Colonic mucosa (tissue), 4 donors: ENCODE results near the gene PGF. TPM values are rescaled to one million over a fixed set of nuclear protein-coding genes. Genes with fewer than 3 reads are reported as not detected.
"Not testable (repeated sequence)": the region's sequence is repeated elsewhere in the genome, so short reads cannot be mapped to it uniquely, and the experiment has no call there.

Source experiments
- DNase-seq: peaks from one replicate; pipeline ENCODE4 v3.0.0-alpha.2; 2020
- H3K27ac ChIP-seq: fragments of 200-600 bp; one replicate; pipeline ENCODE4 v1.8.0; 2021
- H3K27me3 ChIP-seq: fragments of 200-600 bp; one replicate; pipeline ENCODE4 v1.8.0; 2021
- H3K36me3 ChIP-seq: fragments of 200-600 bp; one replicate; pipeline ENCODE4 v1.8.0; 2021
- H3K4me1 ChIP-seq: fragments of 200-600 bp; one replicate; pipeline ENCODE4 v1.8.0; 2021; ENCODE audit warnings: mild to moderate bottlenecking
- H3K4me3 ChIP-seq: fragments of 200-600 bp; one replicate; pipeline ENCODE4 v1.8.0; 2021
- H3K9ac ChIP-seq, 2 donors: one replicate each; pipeline ENCODE4 v1.7.0; 2013; ENCODE audit warnings: control low read depth in 2 of 2, low read depth in 2 of 2, low read length in 2 of 2
- H3K9me3 ChIP-seq: fragments of 200-600 bp; one replicate; pipeline ENCODE4 v1.8.0; 2021
- CTCF ChIP-seq: fragments of 200-600 bp; IDR thresholded peaks from one replicate; pipeline ENCODE4 v1.8.0; 2022; ENCODE audit warnings: antibody characterized with exemption, mild to moderate bottlenecking
- intact Hi-C: fragments of 100-400 bp; cut with DNase I; formaldehyde crosslinking; loops from one replicate; pipeline ENCODE4 v1.14.1; 2022
- total RNA-seq, 2 donors: library from RNA; stranded (reverse); fragmentation: NEBNext Ultra II Directional in 1 of 2; extraction: Animal tissue kit (Norgen Biotek cat#: 25700) in 1 of 2; gene quantifications; one replicate each; pipeline ENCODE4 v1.2.1, GENCODE V29; 2021
- donor health status: healthy.
- donor health status: DM: no; HTN: no; CAD: no.
- donor health status: DM: no; HTN: no; CAD: no.

PGF gene
- total RNA-seq, 2 donors from 2014 or later = 0.57 to 2.2 TPM

GRCh38 chr14:74936731-74937130 lies 18.7 kb downstream of the PGF start:
- no peak for TF ChIP-seq CTCF
- Histone ChIP-seq H3K27ac (no peak overlapping the region), H3K9me3 (no peaks in the 10 kb centered on the region), H3K27me3 (no peaks in the 10 kb centered on the region), H3K9ac (no peak overlapping the region), H3K4me3 (no peak overlapping the region), H3K4me1 (peaks cover 6% of the 10 kb centered on the region), H3K36me3 (no peaks in the 10 kb centered on the region)
- intact Hi-C loops = no loop called here
- DNase-seq = no peak

- Histone ChIP-seq H3K27me3 (no peaks in the 10 kb centered on the region), H3K9ac (no peak overlapping the region), H3K9me3 (no peaks in the 10 kb centered on the region), H3K4me1 (peaks cover 6% of the 10 kb centered on the region), H3K4me3 (no peak overlapping the region), H3K36me3 (no peaks in the 10 kb centered on the region), H3K27ac (no peak overlapping the region)
- DNase-seq = no peak
- no peak for TF ChIP-seq CTCF
- intact Hi-C loops = no loop called here
Observed at GRCh38 chr14:74936151-74936550, 19.2 kb downstream of the PGF start.

- no peak for TF ChIP-seq CTCF
- no peaks in the 10 kb centered on the region for H3K36me3 ChIP-seq
- H3K9me3 ChIP-seq = no peaks in the 10 kb centered on the region
- no peak overlapping the region for H3K4me3 ChIP-seq
- DNase-seq = no peak
- H3K9ac ChIP-seq = no peak overlapping the region
- H3K27me3 ChIP-seq = no peaks in the 10 kb centered on the region
- peaks cover 6% of the 10 kb centered on the region for H3K4me1 ChIP-seq
- H3K27ac ChIP-seq = no peak overlapping the region
- intact Hi-C loops = no loop called here
Observed at GRCh38 chr14:74935360-74935680, 20.1 kb downstream of the PGF start.

GRCh38 chr14:74934476-74935359 lies 20.7 kb downstream of the PGF start:
- H3K9ac ChIP-seq = no peak overlapping the region

GRCh38 chr14:74934041-74934440 lies 21.4 kb downstream of the PGF start:
- H3K4me1 ChIP-seq = no peaks in the 10 kb centered on the region
- H3K27ac ChIP-seq = no peak overlapping the region
- H3K36me3 ChIP-seq = no peaks in the 10 kb centered on the region
- no peak overlapping the region for H3K9ac ChIP-seq
- TF ChIP-seq CTCF = no peak
- no peak for DNase-seq
- no peak overlapping the region for H3K4me3 ChIP-seq
- intact Hi-C loops = no loop called here
- no peaks in the 10 kb centered on the region for H3K9me3 ChIP-seq
- no peaks in the 10 kb centered on the region for H3K27me3 ChIP-seq

More at GRCh38 chr14:74934476-74935359, 20.7 kb downstream of the PGF start:
- no peak for DNase-seq
- Histone ChIP-seq H3K4me1 (peaks cover 4% of the 10 kb centered on the region), H3K4me3 (no peak overlapping the region), H3K9me3 (no peaks in the 10 kb centered on the region), H3K27ac (no peak overlapping the region), H3K27me3 (no peaks in the 10 kb centered on the region), H3K36me3 (no peaks in the 10 kb centered on the region)
- no peak for TF ChIP-seq CTCF
- intact Hi-C loops = no loop called here

GRCh38 chr14:74932936-74933335 lies 22.5 kb downstream of the PGF start:
- H3K27me3 ChIP-seq, H3K36me3 ChIP-seq, H3K27ac ChIP-seq, DNase-seq, H3K4me1 ChIP-seq, H3K4me3 ChIP-seq, intact Hi-C loops, H3K9me3 ChIP-seq, H3K9ac ChIP-seq: not testable (repeated sequence)
